Gastrocnemius medialis (tissue), 4 donors: Measurements from ENCODE around the gene C16orf54. TPM values are rescaled to one million over a fixed set of nuclear protein-coding genes. Genes with fewer than 3 reads are reported as not detected.
"Not testable (repeated sequence)": the region's sequence is repeated elsewhere in the genome, so short reads cannot be mapped to it uniquely, and the experiment has no call there.

Experiments used
- ATAC-seq, 2 donors: fragments of 150-250 bp; one replicate each; pipeline ENCODE4 v1.9.1; 2016
- DNase-seq, 2 donors: peaks; one replicate each; pipeline ENCODE4 v3.0.0-alpha.2; 2019
- H3K27ac ChIP-seq, 4 donors: fragments of 200-600 bp; sonication (generic); 1 replicate in 1 of 4; 2 replicates in 3 of 4; pipeline ENCODE4 v1.5.1; 2016 to 2018; ENCODE audit warnings: mild to moderate bottlenecking in 2 of 4, moderate library complexity in 1 of 4
- H3K27me3 ChIP-seq, 3 donors: fragments of 200-600 bp; sonication (generic) in 2 of 3; 1 replicate in 1 of 3; 2 replicates in 2 of 3; pipeline versions ENCODE4 v1.5.1 to v1.6.0; 2016 to 2019; ENCODE audit warnings: mild to moderate bottlenecking in 1 of 3, moderate library complexity in 1 of 3
- H3K36me3 ChIP-seq, 2 donors: fragments of 200-600 bp; sonication (generic) in 1 of 2; one replicate each; pipeline ENCODE4 v1.5.1; 2017 to 2018
- H3K4me1 ChIP-seq, 2 donors: fragments of 200-600 bp; sonication (generic) in 1 of 2; one replicate each; pipeline ENCODE4 v1.5.1; 2016 to 2017; ENCODE audit warnings: mild to moderate bottlenecking in 2 of 2
- H3K4me3 ChIP-seq, 4 donors: fragments of 200-600 bp; sonication (generic) in 3 of 4; 1 replicate in 1 of 4; 2 replicates in 3 of 4; pipeline ENCODE4 v1.5.1; 2016 to 2019; ENCODE audit warnings: mild to moderate bottlenecking in 2 of 4
- H3K9me3 ChIP-seq, 3 donors: fragments of 200-600 bp; sonication (generic) in 2 of 3; 1 replicate in 1 of 3; 2 replicates in 2 of 3; pipeline ENCODE4 v1.5.1; 2016 to 2019
- POLR2A ChIP-seq, 2 donors: fragments of 450-650 bp; IDR thresholded peaks; one replicate each; pipeline ENCODE4 v1.6.1; 2017; ENCODE audit warnings: antibody characterized with exemption in 2 of 2, mild to moderate bottlenecking in 2 of 2, moderate library complexity in 2 of 2
- in situ Hi-C, 4 donors: fragments of 200-750 bp; cut with MboI; loops; one replicate each; pipeline versions ENCODE4 v1.15.0 to v1.8.0; 2017; ENCODE audit warnings: low sequenced_read_pairs in 4 of 4
- intact Hi-C: fragments of 100-400 bp; cut with DNase I; formaldehyde crosslinking; loops from one replicate; pipeline ENCODE4 v1.15.1; 2023; ENCODE audit warnings: low total_unique reads
- total RNA-seq, 4 donors: library from RNA; depleted of rRNA; stranded (reverse); fragments of >200 nt; gene quantifications; one replicate each; pipeline versions ENCODE4 v1.1.0 to v1.2.3, GENCODE V29; 2016
- TF ChIP-seq, protein P1 (sequence below), 5 experiments: fragments of 450-650 bp in 3 of 5; fragments of 200-600 bp in 2 of 5; sonication (generic) in 2 of 5; IDR thresholded peaks in 4 of 5; conservative IDR thresholded peaks in 1 of 5; 1 replicate in 4 of 5; 2 replicates in 1 of 5; pipeline ENCODE4 v1.5.1; 2016 to 2019; ENCODE audit warnings: antibody characterized with exemption in 5 of 5, mild to moderate bottlenecking in 3 of 5, moderate library complexity in 3 of 5

The C16orf54 gene
- total RNA-seq, 4 donors from 2014 or later: 0.26 to 0.31 TPM; not detected in 2

DNA sequence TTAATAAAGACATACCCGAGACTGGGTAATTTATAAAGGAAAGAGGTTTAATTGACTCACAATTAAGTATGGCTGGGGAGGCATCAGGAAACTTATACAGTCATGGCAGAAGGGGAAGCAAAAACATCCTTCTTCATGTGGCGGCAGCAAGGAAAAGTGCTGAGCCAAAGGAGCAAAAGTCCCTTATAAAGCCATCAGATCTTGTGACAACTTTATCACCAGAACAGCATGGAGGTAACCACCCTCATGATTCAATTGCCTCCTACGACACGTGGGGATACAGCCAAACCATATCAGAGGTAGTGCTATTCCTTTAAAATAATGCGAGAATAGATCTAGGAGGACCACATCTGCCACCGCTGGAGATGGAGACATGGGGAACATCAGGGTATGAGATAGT is 9.0 kb downstream of the C16orf54 start:
- in situ Hi-C loops (loop anchor here in 1 of 4 donors (10.0 kb wide), 1 partner anchor 92 kb away; no protein-coding TSS in a partner anchor), intact Hi-C loops (no loop called here)
- ATAC-seq (no peak), DNase-seq (no peak)
- H3K27me3 ChIP-seq: no peaks in the 10 kb centered on the region
- no peak overlapping the region for H3K4me3 ChIP-seq
- H3K27ac ChIP-seq: no peak overlapping the region
- no peak for TF ChIP-seq POLR2A (IDR thresholded peaks at IDR 0.05)
- TF ChIP-seq, protein P1, sequence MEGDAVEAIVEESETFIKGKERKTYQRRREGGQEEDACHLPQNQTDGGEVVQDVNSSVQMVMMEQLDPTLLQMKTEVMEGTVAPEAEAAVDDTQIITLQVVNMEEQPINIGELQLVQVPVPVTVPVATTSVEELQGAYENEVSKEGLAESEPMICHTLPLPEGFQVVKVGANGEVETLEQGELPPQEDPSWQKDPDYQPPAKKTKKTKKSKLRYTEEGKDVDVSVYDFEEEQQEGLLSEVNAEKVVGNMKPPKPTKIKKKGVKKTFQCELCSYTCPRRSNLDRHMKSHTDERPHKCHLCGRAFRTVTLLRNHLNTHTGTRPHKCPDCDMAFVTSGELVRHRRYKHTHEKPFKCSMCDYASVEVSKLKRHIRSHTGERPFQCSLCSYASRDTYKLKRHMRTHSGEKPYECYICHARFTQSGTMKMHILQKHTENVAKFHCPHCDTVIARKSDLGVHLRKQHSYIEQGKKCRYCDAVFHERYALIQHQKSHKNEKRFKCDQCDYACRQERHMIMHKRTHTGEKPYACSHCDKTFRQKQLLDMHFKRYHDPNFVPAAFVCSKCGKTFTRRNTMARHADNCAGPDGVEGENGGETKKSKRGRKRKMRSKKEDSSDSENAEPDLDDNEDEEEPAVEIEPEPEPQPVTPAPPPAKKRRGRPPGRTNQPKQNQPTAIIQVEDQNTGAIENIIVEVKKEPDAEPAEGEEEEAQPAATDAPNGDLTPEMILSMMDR (IDR thresholded peaks at IDR 0.05 in 4 of 5, conservative IDR thresholded peaks at IDR 0.05 in 1 of 5): no peak
- H3K36me3 ChIP-seq: no peaks in the 10 kb centered on the region
- H3K9me3 ChIP-seq: no peaks in the 10 kb centered on the region
- H3K4me1 ChIP-seq: no peaks in the 10 kb centered on the region

DNA sequence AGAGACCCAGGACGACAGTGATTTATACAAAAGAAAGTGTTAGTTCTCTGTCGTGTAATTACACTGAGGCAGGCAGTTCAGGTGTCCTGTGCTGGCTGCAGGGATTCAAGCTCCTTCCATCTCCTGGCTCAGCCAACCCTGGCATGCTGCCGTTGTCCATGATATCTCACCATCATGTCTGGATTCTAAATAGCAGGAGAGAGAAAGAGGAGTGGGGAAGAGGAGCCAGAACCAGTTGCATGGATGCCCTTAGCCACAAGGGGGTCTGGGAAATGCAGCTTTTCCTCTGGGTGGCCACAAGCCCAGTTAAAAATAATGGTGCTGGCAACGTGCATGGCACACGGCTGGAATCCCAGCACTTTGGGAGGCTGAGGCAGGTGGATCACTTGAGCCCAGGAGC is 9.7 kb downstream of the C16orf54 start:
- TF ChIP-seq, protein P1 (IDR thresholded peaks at IDR 0.05 in 4 of 5, conservative IDR thresholded peaks at IDR 0.05 in 1 of 5): no peak
- TF ChIP-seq POLR2A (IDR thresholded peaks at IDR 0.05): no peak
- no peaks in the 10 kb centered on the region for H3K9me3 ChIP-seq
- no peaks in the 10 kb centered on the region for H3K4me1 ChIP-seq
- no peaks in the 10 kb centered on the region for H3K36me3 ChIP-seq
- no peak overlapping the region for H3K27ac ChIP-seq
- H3K4me3 ChIP-seq: no peak overlapping the region
- intact Hi-C loops (no loop called here), in situ Hi-C loops (loop anchor here in 1 of 4 donors (10.0 kb wide), 1 partner anchor 91 kb away; no protein-coding TSS in a partner anchor)
- no peaks in the 10 kb centered on the region for H3K27me3 ChIP-seq
- no peak for DNase-seq
- ATAC-seq: no peak

DNA sequence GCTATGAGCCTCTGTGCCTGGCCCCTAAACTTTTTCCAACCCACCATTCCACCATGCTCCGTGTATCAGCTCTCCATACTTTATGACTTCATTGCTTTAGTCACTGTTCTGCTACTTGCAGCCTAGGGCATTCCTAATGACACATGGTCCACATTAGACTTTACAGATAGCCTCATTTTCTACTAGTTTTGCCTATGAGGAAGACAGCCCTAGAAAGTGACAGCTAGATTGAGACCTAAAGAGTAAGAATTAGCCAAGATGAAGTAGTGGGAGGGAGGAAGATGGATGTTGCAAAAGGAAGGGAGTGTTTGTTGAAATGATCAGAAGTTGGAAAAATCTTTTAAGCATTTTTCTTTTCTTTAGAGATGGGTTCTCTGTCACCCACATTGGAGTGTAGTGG is 11.0 kb downstream of the C16orf54 start:
- TF ChIP-seq POLR2A (IDR thresholded peaks at IDR 0.05): no peak
- TF ChIP-seq, protein P1 (IDR thresholded peaks at IDR 0.05 in 4 of 5, conservative IDR thresholded peaks at IDR 0.05 in 1 of 5): no peak
- Histone ChIP-seq H3K36me3 (no peaks in the 10 kb centered on the region), H3K9me3 (no peaks in the 10 kb centered on the region), H3K27ac (no peak overlapping the region), H3K4me3 (no peak overlapping the region), H3K4me1 (no peaks in the 10 kb centered on the region), H3K27me3 (no peaks in the 10 kb centered on the region)
- DNase-seq (no peak), ATAC-seq (no peak)
- in situ Hi-C loops (loop anchor here in 1 of 4 donors (10.0 kb wide), 1 partner anchor 90 kb away; no protein-coding TSS in a partner anchor), intact Hi-C loops (no loop called here)

DNA sequence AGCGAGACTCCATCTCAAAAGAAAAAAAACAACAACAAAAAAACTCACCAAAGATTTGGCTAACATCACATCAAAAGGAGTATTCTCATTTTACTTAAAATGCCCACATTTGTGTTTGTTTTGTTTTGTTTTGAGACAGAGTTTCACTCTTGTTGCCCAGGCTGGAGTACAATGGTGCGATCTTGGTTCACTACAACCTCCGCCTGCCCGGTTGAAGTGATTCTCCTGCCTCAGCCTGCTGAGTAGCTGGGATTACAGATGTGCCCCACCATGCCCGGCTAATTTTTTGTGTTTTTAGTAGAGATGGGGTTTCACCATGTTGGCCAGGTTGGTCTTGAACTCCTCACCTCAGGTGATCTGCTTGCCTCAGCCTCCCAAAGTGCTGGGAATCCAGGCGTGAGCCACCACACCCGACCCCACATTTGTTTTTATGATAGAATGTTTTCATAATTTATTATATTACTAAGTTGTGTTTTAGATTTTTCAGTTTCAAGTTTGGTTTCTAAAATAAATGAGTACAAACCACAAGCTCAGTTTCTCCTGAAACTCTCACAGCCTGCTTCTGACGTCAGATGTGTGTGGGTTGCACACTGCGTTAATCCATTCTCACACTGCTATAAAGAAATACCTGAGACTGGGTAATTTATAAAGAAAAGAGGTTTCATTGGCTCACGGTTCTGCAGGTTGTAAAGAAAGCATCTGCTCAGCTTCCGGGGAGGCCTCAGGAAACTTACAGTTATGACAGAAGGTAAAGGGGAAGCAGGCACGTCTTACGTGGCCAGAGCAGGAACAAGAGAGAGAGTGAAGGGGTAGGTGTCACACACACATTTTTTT is 13.8 kb downstream of the C16orf54 start:
- H3K4me1 ChIP-seq, DNase-seq, H3K4me3 ChIP-seq, intact Hi-C loops, ATAC-seq, H3K36me3 ChIP-seq, H3K27ac ChIP-seq, H3K9me3 ChIP-seq, H3K27me3 ChIP-seq: not testable (repeated sequence)
- in situ Hi-C loops: loop anchor here in 1 of 4 donors (10.0 kb wide), 1 partner anchor 87 kb away; no protein-coding TSS in a partner anchor

DNA sequence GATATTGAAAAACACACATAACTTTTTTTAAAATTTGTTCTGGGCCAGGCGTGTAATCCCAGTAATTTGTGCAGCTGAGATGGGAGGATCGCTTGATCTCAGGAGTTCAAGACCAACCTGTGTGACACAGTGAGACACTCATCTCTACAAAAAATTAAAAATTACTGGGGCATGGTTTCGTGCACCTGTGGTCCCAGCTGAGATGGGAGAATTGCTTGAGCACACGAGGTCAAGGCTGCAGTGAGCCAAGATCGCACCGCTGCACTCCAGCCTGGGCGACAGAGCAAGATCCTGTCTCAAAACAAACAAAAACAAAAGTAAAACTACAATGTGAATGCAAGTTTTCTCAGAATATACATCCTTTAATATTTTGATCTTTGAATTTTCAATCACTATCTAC is 15.1 kb downstream of the C16orf54 start:
- H3K4me3 ChIP-seq: no peak overlapping the region
- peaks cover 0 to 5% of the 10 kb centered on the region in 2 donors for H3K4me1 ChIP-seq
- no peaks in the 10 kb centered on the region for H3K9me3 ChIP-seq
- ATAC-seq (no peak), DNase-seq (no peak)
- intact Hi-C loops: no loop called here
- no peaks in the 10 kb centered on the region for H3K36me3 ChIP-seq
- H3K27me3 ChIP-seq: no peaks in the 10 kb centered on the region
- H3K27ac ChIP-seq: no peak overlapping the region
- in situ Hi-C loops: loop anchor here in 1 of 4 donors (10.0 kb wide), 1 partner anchor 86 kb away; no protein-coding TSS in a partner anchor
- TF ChIP-seq, protein P1 (IDR thresholded peaks at IDR 0.05 in 4 of 5, conservative IDR thresholded peaks at IDR 0.05 in 1 of 5): no peak
- no peak for TF ChIP-seq POLR2A (IDR thresholded peaks at IDR 0.05)
